Activated CD8-positive, alpha-beta memory T cell treated with anti-CD3 and anti-CD28 coated beads for 1 hour (primary cell): Measurements from ENCODE around the gene TEX51.

Experiments
- DNase-seq, 2 donors: peaks; one replicate each; pipeline ENCODE4 v3.0.0-alpha.2; 2020; ENCODE audit warnings: low read depth in 1 of 2; ENCODE audit errors: extremely low read depth in 1 of 2

TEX51 gene

GRCh38 chr2:126911111-126911796, 12.6 kb downstream of the TEX51 start:
- DNase-seq, result no peak

- DNase-seq, result no peak
Measured at GRCh38 chr2:126912201-126912600, 13.5 kb downstream of the TEX51 start.

GRCh38 chr2:126913329-126913728, 14.6 kb downstream of the TEX51 start:
- DNase-seq, result no peak

- no peak for DNase-seq
Measured at GRCh38 chr2:126913881-126914615, 15.4 kb downstream of the TEX51 start.

- DNase-seq, result no peak
Measured at GRCh38 chr2:126914811-126915500, 16.3 kb downstream of the TEX51 start.

- DNase-seq, result no peak
Measured at GRCh38 chr2:126915903-126916302, 17.2 kb downstream of the TEX51 start.

- no peak for DNase-seq
Measured at GRCh38 chr2:126916744-126917143, 18.1 kb downstream of the TEX51 start.

- DNase-seq, result no peak
Measured at GRCh38 chr2:126921066-126921465, 22.4 kb downstream of the TEX51 start.

GRCh38 chr2:126930970-126931590, 32.4 kb downstream of the TEX51 start:
- no peak for DNase-seq

- DNase-seq, result no peak
Measured at GRCh38 chr2:126932529-126932928, 33.8 kb downstream of the TEX51 start.

GRCh38 chr2:126932966-126933710, 34.4 kb downstream of the TEX51 start:
- no peak for DNase-seq

- DNase-seq, result no peak
Measured at GRCh38 chr2:126933711-126934091, 35.0 kb downstream of the TEX51 start.

- no peak for DNase-seq
Measured at GRCh38 chr2:126934809-126935208, 36.1 kb downstream of the TEX51 start.

- DNase-seq, result no peak
Measured at GRCh38 chr2:126935774-126936173, 37.1 kb downstream of the TEX51 start.

GRCh38 chr2:126936219-126936723, 37.6 kb downstream of the TEX51 start:
- no peak for DNase-seq

GRCh38 chr2:126940331-126940730, 41.6 kb downstream of the TEX51 start:
- no peak for DNase-seq

GRCh38 chr2:126942427-126943203, 43.9 kb downstream of the TEX51 start:
- no peak for DNase-seq

- no peak for DNase-seq
Measured at GRCh38 chr2:126943612-126944348, 45.1 kb downstream of the TEX51 start.

GRCh38 chr2:126945118-126945517, 46.4 kb downstream of the TEX51 start:
- DNase-seq, result no peak
